UCSD-AML1 (cell line): ENCODE results near the gene LRRFIP1.
"Not testable (repeated sequence)": the region's sequence is repeated elsewhere in the genome, so short reads cannot be mapped to it uniquely, and the experiment has no call there.

ENCODE experiments used
- DNase-seq: peaks from one replicate; lab custom pipeline; 2025; ENCODE audit not compliant: unreplicated experiment; lab: John Stamatoyannopoulos, UW

Gene LRRFIP1, protein sequence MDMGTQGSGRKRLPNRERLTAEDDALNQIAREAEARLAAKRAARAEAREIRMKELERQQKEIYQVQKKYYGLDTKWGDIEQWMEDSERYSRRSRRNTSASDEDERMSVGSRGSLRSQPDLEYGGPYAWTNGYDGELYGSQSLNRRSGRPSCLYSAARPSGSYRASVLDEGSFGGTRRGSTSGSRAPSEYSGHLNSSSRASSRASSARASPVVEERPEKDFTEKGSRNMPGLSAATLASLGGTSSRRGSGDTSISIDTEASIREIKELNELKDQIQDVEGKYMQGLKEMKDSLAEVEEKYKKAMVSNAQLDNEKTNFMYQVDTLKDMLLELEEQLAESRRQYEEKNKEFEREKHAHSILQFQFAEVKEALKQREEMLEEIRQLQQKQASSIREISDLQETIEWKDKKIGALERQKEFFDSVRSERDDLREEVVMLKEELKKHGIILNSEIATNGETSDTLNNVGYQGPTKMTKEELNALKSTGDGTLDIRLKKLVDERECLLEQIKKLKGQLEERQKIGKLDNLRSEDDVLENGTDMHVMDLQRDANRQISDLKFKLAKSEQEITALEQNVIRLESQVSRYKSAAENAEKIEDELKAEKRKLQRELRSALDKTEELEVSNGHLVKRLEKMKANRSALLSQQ

DNA sequence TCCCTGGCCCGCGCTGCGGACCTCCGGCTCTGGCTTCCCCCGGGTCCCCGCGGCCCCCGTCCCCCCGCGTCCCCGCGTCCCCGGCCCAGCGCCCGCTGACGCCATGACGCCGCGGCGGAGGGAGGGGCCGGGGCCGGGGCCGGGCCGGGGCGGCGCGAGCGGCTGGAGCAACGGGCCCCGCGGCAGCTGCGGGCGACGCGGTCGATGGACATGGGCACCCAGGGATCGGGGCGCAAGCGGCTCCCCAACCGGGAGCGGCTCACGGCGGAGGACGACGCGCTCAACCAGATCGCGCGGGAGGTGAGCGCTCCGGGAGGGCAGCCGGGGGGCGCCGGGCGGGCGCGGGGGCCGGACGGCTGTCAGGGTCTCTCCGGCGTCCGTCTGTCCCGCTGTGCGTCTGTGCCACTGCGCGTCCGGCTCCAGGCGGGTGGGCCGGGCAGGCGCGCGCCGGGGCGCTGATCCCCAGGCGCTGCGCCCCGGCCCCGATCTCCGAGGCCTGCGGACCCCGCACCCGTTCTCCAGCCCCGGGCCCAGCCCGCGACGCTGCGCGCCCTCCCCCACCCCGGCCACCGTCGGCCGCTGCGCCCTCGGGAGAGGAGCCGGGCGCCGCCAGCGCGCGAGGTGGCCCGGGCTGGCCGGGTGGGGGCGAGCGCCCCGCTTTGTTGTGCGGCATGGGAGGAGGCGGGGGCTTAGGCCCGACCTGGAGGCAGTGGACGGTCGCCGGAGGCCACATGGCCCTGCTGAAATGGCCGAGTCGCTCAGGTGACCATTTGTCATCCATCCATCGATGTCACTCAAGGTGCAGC lies at the start of gene LRRFIP1:
LRRFIP1 (plus strand) TSS at position 147 of the 806 bp plus-strand sequence; CDS start at position 205, 58 bp downstream.
- no peak for DNase-seq

DNA sequence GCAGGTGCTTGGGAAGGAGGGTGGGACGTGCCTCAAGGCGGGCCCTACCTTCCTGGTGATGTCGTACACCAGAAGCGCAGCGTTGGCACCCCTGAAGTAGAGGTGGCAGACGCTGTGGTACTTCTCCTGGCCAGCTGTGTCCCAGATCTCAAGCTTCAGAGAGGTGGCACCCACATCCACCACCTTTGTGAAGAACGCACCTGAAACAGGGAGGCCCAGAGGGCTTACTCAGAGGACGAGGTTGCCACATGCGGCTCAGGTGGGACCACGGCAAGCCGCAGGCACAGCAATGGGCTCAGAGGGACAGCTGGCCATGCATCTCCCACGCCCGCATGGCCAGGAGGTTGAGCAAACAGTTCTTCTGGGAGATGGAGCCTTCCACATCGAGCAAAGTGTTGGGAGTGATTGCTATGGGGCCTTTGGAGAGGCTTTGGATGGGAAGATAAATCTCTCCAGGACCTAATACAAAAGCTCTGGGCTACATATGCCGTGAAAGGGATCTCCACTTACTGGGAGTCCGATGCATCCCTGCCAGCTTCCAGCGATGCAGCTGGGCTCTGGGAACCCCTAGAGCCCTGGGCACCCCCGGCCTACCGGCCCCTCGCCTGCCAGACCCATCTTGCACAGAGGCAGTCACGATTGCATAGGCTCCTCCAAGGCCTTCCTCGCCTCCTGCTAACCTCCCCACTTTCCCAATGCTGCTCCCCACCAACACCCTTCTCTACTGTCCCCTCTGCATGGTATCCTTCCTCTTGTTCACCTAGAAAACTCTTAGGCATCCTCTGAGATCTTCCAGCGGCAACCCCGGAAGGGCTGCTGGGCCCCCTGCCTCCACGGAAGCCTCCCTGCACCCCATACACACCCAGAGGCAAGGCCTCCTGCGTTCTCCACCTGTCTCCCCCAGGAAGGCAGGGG lies 49.2 kb upstream of the LRRFIP1 start:
- no peak for DNase-seq

DNA sequence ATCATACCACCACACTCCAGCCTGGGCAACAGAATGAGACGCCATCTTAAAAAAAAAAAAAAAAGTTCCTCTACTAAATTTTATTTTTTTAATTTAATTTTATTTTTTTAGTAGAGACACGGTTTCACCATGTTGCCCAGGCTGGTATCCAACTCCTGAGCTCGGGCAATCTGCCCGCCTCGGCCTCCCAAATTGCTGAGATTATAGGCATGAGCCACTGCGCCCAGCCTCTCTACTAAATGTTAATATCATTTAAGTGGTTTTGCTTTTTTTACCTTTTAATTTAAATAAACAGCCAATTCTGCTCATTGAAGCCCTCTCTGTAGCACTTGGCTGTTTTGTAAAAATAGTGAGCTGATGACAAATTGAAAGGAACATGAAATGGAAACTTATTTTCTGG lies 46.1 kb upstream of the LRRFIP1 start:
- DNase-seq: no peak

- DNase-seq: peak; percentile 35
Measured at GRCh38 chr2:237581751-237582746, 45.3 kb upstream of the LRRFIP1 start.

DNA sequence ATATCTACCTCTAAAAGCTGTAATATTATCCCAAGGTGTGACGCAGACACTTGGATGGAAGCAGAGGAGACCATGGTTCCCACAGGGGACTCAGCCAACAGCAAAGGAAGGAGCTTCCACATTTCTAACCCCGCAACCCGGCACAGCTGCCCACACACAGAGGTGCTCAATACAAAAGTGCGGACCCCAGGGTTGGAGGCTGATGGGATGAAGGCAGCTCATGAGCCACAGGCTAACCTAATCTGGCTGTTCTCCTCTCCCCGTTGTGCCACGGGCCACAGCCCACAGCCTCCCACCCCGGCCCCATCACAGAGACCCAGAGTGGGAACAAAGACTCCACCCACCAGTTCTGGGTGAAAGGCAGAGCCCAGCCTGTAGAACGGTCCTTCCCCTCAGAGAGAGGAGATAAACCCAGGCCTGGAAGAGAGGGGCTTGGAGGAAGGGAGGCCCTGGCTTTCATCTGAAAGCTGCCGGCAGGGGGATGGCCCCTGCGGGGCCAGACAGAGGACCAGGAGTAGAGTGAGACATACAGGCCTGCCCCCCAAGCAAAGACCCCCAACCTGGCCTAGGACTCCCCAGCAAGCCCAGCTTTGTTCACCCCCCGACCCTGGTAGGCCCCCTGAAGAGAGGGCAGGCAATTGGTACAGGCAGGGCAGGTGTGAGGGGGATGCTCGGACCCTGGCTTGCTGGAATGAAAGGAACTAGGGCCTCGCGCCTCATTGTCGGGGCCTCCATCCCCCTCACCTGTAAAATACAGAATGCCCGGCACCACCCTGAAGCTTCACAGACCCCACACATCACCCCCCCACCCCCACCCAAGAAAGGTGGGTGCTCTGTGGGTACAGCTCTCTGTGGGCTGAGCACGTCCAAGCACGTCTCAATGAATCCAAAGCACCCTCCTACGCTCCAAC lies 43.7 kb upstream of the LRRFIP1 start:
- DNase-seq: no peak

GRCh38 chr2:237585590-237586221 lies 41.7 kb upstream of the LRRFIP1 start:
- DNase-seq: no peak

DNA sequence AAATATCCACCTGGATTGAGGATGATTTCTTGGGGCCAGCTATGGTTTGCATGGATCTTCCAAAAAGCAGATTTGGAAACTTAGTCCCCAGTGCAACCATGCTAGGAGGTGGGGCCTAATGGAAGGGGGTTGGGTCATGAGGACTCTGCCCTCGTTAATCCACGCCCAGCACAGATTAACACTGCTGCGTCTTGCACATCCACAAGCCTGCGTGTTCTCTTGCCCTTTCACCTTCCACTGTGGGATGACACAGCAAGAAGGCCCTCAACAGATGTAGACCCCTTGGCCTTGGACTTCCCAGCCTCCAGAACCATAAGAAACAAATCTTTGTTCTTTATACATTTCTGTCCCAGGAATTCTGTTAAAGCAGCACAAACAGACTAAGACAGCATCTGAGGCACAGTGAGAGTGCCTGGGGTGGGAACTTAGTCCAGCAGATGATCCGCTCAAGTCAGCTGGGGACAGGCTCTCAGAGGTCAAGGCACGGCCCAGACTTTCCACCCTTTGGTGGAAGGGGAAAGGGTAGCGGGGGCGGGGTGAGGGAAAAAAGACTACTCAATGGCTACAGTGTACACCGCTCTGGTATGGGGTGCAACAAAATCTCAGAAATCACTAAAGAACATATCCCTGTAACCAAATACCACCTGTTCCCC lies 39.2 kb upstream of the LRRFIP1 start:
- DNase-seq: no peak

DNA sequence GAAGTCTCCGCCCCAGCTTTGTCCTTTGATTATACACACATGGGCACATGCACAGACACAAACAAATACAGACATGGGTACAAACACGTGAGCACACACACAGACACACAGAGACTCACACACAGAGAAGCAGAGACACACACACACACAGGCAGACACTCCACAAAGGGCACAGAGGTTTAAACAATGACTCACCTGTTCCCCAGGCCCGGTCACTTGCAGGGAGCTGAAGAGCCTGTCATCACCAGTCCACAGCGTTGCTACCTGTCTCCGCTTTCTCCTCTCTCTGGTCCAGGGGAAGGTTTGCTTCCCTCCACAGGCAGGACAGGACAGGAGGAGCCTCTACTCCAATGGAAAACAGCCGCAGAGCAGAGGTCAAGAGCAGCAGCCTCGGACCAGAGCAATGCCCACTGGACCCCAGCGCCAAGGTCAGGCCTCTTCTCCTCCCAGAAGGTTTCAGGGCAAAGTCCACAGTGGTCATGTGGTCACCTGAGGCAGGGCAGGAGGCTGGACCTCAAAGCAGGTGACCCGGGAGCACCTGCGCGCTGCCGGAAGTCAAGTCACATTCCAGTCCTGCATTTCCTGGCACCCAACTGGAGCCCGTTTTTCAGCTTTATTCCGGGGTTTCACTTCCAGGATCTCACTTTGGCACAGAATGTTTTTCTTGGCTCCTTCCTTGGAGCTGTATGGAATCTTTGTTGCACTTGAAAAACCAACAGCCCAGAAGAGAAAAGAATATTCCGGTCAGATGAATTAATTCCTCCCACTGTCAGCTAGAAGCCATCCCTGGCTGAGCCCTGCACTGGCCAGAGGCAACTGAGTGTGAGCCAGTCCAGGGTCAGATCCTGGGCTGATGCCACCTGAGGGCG lies 36.9 kb upstream of the LRRFIP1 start, which contains the start of gene RAB17:
RAB17 (minus strand) TSS at position 463 of the 869 bp plus-strand sequence. CDS start 4,580 bp downstream, outside the sequence.
- DNase-seq: no peak

DNA sequence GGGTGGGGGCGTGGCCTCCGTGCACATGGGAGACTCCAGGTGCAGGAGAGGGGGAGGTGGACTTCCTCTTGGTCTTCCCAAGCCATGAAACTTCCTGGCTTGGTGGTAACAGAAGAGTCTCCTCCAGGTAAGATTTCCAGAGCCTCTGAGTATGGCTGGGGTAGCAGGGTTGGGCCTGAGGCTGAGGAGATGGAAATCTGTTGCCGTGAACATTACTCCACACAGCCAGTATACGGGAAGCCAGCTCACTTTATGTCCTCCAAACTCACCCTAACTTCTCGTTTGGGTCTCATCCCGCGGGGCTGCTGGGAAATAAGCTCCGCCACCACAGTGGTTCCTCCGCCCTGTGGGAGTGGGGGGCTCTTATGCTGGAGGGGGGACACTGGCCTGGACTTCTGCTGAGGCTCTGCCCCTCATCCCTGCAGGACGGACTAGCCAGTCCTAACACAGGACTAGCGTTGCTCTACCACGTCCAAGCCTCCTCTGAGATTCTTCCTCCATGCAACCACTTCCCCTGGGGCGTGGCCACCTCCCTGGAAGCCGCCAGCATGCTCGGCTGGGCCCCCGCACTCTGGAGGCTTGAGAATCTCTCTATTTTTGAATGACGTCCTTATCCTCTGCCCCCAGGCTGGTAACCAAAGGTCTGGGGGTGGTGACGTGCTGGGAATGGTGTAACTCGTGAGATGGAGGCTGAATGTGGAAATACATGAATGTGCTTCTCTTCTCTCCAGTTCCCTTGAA lies 36.1 kb upstream of the LRRFIP1 start:
- DNase-seq: peak; percentile 43

GRCh38 chr2:237592425-237592980 lies 34.9 kb upstream of the LRRFIP1 start:
- DNase-seq: no peak

- DNase-seq: no peak
Measured at GRCh38 chr2:237593036-237593435, 34.4 kb upstream of the LRRFIP1 start.

GRCh38 chr2:237593596-237594320 lies 33.6 kb upstream of the LRRFIP1 start:
- no peak for DNase-seq

DNA sequence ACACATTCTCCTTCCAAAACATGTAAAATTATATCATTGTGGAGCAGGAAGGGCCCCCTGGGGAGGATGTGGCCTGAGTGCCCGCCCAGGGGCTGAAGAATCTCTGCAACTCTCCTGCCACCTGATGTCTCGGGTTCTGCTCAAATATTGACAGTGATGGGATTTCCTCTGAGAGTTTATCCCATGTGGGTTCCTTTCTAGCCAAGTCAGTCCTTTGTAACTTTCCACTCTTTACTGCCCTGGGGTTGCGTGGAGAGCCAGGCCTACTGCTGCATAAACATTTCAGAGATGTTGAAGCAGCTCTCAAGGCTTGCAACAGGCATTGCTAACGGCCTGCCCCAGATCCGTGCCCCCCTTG lies 32.9 kb upstream of the LRRFIP1 start:
- no peak for DNase-seq

DNA sequence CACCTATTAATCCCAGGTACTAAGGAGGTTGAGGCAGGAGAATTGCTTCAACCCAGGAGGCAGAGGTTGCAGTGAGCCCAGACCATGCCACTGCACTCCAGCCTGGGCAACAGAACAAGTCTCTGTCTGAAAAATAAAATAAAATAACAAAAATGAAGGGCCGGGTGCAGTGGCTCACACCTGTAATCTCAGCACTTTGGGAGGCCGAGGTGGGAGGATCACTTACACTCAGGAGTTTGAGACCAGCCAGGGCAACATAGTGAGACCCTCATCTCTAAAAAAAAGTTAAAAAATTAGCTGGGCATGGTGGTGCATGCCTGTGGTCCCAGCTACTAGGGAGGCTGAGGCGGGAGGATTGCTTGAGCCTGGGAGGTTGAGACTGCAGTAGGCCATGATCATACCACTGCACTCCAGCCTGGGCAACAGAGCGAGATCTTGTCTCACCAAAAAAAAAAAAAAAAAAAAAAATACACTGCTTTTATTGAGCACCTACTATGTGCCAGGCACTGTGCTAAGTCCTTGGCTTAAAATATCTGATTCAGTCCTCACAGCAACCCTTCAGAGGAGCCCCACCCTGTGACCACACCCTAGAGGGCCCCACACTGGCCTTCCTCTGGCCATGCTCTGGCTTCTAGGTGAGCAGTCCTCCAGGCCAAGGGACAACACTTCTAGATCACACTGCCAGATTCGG lies 31.4 kb upstream of the LRRFIP1 start:
- not testable (repeated sequence) for DNase-seq
